GM19023 (cell line): ENCODE data around the gene SLC11A1.

Experiments
- ATAC-seq: cut with Tn5 transposase; IDR thresholded peaks from one replicate; pipeline ENCODE4 v1.9.1; 2021; ENCODE audit warnings: mild to moderate bottlenecking, moderate library complexity; ENCODE audit not compliant: unreplicated experiment

The SLC11A1 gene, protein sequence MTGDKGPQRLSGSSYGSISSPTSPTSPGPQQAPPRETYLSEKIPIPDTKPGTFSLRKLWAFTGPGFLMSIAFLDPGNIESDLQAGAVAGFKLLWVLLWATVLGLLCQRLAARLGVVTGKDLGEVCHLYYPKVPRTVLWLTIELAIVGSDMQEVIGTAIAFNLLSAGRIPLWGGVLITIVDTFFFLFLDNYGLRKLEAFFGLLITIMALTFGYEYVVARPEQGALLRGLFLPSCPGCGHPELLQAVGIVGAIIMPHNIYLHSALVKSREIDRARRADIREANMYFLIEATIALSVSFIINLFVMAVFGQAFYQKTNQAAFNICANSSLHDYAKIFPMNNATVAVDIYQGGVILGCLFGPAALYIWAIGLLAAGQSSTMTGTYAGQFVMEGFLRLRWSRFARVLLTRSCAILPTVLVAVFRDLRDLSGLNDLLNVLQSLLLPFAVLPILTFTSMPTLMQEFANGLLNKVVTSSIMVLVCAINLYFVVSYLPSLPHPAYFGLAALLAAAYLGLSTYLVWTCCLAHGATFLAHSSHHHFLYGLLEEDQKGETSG

DNA sequence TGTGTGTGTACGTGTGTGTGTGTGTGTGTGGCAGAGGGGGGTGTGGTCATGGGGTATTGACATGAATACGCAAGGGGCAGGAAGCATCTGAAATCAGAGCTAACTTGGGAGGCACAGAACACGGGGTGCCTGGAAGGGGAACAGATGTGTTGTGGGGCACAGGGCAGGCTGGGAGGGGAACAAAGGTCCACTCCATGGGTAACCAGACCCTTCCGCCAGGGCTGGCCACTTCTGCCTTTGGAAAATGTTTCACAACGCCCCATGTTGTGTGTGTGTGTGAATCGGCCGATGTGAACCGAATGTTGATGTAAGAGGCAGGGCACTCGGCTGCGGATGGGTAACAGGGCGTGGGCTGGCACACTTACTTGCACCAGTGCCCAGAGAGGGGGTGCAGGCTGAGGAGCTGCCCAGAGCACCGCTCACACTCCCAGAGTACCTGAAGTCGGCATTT is at the start of gene SLC11A1:
SLC11A1 (plus strand) TSS at position 358 of the 451 bp plus-strand sequence. CDS start 96 bp downstream, outside the sequence.
- no peak for ATAC-seq

DNA sequence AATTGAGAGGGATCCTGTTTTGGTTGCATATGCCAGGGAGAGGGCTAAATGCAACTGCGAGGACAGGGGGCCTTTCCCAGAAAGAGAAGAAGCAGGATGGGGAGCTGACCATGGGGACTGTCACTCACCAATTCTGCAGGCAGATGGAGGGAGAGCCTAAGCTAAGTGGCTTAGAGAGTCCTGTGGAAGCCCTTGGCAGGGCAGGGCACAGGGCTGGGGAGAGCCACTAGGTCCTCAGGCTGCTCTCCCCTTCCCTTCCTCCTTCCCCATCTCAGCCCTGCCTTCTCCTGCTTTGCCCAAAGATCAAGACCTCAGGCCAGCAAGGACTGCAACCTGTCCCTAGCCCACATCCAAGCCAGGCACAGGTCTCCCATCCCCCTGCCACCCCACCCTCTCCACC is 49.8 kb upstream of the SLC11A1 start:
- ATAC-seq, result no peak

DNA sequence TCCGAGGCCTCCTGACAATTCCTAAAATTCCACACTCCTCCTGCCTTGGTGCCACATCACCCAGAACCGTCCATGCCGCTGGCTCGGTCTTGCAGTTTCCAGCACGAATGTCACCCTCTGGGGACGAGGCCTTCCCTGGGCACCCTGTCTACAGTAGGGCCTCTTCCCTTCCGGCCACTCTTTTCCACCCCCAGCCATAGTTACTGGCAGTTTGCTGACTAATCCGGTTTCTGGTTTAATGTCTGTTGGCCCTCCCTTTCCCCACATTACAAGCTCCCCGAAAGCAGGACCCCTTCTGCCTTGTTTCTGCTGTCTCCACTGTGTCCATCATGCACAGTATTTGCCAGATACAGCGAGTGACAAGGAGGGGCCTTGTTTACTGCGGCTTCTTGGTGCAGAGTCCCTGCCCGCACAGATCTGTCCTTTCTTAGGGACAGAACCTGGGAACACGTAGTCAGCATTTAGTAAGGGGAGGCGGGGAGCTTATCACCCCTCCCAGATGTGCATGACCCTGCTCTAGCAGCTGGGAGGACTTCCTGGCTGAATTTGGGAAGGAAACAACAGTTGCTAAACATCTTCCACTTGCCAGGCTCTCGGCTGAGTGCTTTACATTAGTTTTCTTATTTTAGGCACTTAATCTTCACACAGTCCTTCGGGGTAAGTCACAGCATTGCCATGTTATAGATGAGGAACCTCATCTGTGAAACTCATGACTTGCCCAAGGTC is 49.0 kb upstream of the SLC11A1 start:
- no peak for ATAC-seq

DNA sequence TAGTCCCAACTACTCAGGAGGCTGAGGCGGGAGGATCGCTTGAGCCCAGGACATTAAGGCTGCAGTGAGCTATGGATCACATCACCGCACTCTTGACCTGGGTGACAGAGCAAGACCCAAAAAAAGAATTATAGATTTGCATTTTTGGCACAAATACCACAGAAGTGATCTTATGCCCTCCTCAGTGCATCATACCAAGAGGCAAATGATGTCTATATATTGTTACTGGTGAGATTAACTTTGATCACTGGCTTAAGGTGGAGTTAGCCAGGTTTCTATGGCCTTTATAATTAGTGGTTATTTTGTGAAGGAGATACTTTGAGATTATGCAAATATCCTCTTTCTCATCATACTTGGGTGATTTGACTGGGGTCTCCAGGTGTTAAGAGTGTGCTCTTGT is 47.5 kb upstream of the SLC11A1 start:
- no peak for ATAC-seq

DNA sequence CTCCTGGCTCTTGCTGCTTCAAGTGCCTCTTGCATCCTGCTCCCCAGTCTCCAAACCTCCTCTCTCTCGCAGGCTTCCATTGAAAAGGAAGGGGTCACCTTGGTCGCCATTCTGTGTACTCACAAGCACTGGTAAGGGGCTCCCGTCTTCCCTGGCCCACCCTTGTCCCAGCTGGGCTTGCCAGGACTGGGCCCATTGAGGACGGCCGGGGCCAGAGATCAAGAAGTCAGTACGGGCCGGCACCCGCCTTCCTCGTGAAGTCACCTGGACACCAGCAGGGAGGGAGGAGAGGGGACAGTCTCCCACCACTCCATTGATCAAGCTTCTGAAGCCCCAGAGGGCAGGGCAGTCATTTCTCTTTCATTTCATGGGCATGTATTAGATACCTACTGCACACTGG is 41.4 kb upstream of the SLC11A1 start:
- ATAC-seq, result no peak

DNA sequence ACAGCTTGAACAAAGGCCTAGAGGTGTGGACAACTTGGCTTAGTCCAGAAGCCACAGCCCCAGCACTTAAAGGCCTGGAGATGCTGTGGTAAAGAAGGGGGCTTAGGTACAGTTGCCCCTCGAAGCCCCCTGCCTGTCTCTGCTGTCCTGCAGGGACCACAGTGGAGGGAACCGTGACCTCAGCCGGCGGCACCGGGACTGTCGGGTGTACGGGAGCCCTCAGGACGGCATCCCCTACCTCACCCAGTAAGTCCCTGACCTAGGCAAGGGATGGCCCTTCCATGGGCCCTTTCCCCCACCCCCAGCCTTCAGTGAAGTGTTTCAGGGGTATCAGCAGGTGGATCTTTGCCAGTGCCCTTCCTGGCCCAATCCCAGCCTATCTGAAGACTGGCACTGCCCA is 40.7 kb upstream of the SLC11A1 start:
- no peak for ATAC-seq

DNA sequence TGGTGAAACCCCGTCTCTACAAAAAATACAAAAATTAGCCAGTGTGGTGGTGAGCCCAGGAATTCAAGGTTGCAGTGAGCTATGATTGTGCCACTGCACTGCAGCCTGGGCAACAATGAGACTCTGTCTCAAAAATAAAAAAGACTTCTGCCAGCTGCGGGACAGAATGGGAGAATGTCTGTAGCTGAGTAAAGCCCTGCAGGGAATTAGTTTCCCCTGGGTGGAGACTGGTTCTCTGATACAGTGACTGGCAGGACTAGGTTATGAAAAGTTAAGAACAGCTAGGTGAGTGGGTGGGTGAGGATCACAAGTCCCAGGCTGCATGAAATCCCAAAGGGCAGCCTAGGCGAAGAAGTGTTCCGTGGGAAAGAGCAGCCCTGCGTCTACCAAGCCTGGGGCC is 39.2 kb upstream of the SLC11A1 start:
- no peak for ATAC-seq

DNA sequence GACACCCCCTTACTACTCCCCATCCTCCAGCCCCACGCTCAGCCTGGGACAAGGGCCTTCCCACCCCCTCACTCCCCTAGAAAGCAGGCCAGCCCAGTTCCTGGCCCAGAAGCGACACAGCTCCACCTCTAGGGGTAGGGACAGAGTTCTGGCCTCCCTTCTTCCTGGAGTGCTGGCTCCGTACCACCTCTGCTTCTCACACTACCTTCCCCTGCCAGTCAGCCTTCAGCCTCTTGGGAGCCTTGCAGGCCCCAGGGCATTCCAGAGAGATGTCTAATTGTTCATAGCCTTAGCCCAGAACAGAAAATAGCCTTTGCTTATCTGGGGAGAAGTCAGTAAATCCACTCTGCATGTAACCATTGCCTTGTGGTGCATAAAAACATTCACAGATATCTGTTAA is 38.5 kb upstream of the SLC11A1 start:
- ATAC-seq, result no peak

DNA sequence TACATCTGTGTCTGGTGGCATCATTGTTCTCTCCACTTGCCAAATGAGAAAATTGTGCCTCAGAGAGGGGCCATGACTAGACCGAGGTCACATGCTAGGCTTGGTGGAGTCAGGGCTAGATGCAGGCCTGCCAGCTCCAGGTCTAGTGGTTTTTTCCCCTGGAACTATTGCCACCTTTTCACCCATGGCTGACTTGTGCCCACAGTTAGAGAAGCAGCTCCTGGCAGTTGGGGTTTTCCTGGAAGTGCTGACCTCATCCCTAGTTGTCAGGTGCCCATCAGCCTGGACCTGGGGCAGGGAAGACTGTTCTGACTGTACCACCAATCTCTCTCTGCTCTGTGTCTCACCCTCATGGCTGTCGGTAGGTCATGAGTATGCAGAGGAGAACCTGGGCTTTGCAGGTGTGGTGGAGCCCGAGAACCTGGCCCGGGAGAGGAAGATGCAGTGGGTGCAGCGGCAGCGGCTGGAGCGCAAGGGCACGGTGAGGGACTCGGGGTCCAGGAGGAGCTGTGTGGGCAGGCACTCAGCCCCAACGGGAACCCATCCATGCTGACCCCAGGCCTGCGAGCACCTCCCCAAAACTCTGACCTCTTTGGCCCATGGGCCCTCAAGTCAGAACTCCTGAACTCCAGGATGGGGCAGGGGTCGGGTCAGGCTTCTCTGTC is 37.9 kb upstream of the SLC11A1 start:
- no peak for ATAC-seq

DNA sequence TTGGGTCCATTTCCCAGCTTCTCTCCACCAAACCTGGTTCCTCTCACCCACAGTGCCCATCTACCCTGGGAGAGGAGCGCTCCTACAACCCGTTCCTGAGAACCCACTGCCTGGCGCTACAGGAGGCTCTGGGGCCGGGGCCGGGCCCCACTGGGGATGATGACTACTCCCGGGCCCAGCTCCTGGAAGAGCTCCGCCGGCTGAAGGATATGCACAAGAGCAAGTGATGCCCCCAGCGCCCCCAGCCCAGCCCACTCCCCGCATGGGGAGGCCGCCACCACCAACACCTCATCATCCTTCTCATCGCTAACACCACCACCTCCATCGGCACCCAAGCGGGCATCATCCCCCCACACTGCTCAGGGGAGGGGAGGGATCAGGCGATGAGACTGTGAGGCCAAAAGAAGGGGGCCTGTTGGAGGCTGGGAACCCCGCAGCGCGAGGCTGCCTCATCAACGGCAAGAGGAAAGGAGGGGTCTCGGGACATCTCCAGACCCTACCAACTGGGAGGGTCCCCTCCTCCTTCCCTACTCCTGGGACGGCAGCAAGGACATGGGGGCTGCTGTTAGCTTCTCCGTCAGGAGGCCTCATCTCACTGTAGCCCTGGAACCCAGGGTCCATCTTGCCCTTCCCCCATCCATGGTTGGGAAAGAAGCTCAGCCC is 37.2 kb upstream of the SLC11A1 start:
- ATAC-seq, result no peak

DNA sequence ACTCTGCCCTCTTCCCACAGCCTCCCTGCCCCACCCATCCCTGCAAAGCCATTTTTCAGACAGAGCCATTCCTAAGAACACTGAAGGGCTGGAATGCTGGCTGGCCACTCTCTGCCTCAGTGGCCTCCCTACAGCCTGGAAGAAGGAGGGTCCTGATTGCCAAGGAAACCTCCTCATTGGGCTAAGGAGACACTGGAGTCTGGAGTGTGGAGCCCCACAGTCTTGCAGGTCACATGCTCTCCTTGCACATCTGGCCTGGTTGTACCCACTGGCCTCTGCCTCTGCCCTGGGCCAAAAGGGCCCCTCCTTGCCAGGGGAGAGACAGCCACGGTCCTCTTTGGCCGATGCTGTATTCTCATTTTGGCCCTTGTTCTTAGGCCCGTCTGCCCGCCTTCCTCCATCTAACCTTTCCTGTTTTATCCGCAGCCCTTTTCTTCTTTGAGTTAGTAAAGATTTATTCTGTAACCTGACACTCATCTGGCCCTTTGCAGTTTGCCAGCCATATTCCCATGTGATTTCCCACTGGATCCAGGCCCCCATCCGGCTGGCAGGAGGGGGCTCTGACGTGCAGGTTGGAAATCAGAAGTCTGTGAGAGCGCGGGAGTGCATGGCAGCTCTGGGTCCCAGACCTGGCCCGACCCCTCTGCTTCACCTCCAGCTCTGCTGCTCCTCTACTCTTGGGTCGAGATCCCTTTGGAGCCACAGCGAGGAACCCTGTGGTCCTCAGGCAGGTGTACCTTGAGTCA is 36.4 kb upstream of the SLC11A1 start:
- no peak for ATAC-seq

DNA sequence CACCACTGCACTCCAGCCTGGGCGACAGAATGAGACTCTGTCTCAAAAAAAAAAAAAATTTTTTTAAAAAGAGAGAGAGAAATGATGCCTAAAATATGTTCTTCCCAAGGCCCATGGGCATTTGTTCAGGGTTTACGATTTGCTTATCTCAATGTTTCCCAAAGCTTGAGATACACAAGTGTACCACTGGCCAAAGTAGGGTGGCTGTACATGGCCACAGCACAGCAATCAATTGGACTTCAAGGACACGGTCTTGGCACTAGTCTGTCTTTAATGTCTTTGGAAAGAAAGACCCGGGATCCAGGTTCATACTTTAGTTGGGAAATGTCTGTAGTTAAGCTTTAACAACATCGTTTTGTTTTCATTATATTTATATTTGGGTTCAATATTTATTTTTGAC is 34.9 kb upstream of the SLC11A1 start:
- ATAC-seq, result no peak

DNA sequence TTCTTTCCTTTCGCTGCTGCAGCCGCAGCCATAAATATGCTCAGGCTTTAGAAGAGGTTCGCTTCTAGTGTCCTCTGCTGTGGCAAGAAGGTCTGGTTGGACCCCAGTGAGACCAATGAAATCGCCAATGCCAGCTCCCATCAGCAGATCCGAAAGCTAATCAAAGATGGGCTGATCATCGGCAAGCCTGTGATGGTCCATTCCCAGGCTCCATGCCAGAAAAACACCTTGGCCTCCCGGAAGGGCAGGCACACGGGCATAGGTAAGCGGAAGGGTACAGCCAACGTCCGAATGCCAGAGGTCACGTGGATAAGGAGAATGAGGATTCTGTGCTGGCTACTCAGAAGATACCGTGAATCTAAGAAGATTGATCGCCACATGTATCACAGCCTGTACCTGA is 28.0 kb upstream of the SLC11A1 start:
- no peak for ATAC-seq

DNA sequence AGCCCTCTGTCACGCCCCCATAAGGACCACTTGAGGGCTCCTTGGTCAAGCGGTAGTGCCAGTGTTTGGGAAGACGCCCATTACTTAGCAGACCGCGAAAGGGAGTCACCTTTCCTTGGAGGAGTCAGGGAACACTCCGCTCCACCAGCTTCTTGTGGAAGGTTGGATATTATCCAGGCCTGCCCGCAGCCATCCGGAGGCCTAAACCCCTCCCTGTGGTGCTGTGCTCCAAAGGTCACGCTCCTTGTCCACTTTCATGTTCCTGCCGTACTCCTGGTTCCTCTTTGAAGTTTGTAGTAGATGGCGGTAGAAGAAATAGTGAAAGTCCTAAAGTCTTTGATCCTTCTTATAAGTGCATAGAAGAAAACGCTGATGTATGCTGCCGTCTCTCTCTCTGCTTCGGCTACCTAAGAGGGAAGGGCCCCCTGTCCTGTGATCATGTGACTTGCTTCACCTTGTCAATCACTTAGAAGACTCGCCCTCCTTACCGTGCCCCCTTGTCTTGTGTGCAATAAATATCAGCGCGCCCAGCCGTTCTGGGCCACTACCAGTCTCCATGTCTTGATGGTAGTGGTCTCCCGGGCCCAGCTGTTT is 27.1 kb upstream of the SLC11A1 start:
- ATAC-seq, result no peak

DNA sequence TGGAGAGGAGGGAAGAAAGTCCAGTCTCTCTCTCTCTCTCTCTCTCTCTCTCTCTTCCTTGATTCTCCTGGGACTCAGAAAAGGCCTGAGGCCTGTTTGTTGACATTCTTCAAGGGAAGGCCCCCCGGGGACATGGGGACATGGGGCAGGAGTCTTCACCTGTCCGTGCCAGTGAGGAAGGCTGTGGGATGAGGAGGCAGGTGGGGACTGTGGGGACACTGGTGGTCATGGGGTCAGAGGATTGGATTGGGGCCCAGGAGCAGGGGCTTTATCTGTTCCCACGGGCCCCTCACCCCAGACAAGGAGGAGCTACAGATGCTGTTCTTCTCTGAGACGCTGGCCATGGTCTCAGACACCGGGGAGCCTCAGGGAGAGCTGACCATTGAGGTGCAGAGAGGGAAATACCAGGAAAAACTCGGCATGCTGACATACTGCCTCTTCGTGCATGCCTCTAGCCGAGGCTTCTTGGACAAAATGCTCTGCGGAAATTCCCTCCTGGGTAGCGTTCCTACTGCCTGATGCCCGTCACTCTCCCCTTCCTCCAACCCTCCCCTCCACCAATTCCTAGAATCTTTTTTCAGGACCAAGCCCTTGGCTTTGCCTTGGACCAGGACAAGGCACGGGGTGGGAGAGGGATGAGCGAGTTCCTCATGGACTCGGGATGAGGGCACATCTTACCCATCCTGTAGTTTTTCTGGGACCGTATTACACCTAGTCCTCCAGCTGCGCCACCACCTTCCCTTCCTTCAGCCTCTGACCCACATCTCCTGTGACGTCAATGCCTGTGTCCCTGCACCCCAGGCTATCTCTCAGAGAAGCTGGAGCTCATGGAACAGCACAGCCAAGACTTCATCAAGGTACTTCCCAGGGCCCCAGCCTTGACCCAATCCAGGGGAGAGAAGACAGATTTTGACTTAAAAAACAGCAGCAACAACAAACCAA is 24.6 kb upstream of the SLC11A1 start:
- no peak for ATAC-seq

DNA sequence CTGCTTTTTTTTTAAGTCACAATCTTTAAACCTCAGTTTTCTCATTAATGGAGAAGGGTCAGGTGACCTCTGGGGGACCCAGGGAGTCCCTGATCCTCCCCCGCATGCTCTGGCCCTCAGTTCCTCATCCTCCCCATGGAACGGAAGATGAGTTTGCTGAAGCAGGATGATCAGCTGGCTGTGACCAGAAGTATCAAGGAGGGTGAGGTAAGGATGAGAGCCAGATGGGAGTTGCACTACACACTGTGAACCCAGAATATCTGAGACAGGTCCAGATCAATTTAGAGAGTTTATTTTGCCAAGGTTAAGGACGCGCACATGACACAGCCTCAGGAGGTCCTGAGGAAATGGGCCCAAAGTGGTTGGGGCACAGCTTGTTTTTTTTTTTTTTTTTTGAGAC is 21.6 kb upstream of the SLC11A1 start:
- ATAC-seq, result no peak

DNA sequence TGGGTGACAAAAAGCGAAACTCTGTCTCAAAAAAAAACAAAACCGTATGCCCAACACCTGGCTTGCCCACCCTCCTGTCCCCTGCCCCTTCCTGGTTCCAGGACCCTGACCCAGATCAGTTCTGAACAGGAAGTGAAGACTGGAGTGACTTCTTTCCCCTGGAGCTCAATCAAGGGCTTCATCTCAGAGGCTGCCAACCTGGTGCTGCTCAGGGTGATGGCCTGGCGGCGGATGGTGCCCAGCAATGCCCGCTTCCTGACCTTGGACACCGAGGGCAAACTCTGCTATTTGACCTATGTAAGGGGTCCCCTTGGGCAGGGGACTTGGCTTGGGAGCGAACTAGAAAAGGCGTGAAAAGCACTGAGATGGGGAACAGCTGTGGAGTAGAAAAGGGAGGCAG is 19.5 kb upstream of the SLC11A1 start:
- ATAC-seq, result no peak

DNA sequence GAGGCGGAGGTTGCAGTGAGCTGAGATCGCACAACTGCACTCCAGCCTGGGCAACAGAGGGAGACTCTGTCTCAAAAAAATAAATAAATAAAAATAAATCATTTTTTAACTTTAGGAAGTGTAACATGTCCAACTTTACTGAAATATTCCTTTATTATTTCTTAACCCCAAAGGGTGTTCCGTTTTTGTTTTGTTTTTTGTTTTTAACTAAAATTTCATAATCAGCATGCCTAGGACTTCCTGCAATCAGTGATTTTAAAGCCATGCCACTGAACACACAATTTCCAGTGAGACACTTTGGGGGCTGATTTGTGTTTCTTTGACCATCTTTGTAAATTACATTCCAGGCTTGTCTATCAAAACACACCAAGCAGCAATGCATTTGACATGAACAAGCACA is 18.3 kb upstream of the SLC11A1 start:
- ATAC-seq, result no peak

DNA sequence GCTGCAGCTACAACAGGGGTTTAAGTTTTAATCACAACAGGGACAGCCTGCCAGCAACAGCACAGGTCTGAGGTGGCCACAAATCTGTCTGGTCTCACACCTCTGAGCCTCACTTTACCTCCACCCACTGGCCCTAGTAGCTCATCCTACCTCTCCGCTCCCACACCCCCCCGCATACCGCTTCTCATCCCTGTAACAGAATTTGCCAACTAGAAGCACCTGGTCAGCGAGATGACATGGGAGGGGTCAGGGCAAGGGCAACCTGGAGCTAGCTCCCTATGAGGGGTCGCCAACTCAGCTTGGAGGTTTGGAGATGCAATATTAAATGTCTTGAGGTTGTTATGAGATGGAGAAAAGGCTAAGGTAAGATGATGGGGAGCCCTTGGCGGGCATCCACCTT is 17.9 kb upstream of the SLC11A1 start:
- no peak for ATAC-seq
